ENCODE measurements around the gene CUL9.

DNA sequence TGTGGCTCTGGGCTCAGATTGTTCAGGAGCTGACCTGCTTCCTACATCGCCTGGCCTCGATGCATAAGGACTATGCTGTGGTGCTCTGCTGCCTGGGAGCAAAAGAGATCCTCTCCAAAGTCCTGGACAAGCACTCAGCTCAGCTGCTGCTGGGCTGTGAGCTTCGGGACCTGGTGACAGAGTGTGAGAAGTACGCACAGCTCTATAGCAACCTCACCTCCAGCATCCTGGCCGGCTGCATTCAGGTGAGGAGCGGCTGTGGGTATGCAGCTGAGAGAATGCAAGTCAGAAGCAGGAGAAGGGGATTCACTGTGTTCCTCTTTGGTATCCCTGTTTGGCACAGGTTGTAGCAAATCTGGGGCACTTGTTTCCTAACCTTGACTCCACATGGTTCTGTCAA, 17.9 kb downstream of the CUL9 start:
- TF ChIP-seq, protein P1, sequence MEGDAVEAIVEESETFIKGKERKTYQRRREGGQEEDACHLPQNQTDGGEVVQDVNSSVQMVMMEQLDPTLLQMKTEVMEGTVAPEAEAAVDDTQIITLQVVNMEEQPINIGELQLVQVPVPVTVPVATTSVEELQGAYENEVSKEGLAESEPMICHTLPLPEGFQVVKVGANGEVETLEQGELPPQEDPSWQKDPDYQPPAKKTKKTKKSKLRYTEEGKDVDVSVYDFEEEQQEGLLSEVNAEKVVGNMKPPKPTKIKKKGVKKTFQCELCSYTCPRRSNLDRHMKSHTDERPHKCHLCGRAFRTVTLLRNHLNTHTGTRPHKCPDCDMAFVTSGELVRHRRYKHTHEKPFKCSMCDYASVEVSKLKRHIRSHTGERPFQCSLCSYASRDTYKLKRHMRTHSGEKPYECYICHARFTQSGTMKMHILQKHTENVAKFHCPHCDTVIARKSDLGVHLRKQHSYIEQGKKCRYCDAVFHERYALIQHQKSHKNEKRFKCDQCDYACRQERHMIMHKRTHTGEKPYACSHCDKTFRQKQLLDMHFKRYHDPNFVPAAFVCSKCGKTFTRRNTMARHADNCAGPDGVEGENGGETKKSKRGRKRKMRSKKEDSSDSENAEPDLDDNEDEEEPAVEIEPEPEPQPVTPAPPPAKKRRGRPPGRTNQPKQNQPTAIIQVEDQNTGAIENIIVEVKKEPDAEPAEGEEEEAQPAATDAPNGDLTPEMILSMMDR (conservative IDR thresholded peaks at IDR 0.05 in 1 of 2, IDR thresholded peaks at IDR 0.05 in 1 of 2; ENCODE audit: extremely low read depth in 1 of 2, insufficient read depth in 1 of 2, low read depth in 1 of 2, low read length in 2 of 2), result no peak
- no peak for TF ChIP-seq EZH2 (IDR thresholded peaks at IDR 0.05; ENCODE audit: borderline replicate concordance, low read length)
